Measurements from ENCODE around the gene GRB10.

DNA sequence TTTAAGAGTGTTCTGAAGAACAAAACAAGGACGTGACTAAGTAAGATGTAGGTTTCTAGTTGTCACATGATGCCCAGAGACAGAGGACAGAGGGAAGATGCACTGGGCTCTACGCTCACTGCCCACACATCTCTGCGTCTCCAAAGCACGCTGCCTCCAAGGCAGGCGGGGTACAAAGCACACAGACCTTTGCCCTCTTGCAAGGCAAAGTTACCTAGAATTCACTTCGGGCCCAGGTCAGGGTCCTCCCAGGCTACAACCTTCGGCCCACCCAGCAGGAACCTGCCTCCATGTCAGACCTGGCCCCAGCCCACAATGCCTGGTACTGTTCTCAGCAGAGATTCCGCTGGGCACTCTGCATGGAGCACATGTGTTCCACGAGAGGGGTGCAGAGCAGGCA, 26.5 kb downstream of the GRB10 start:
- TF ChIP-seq CTCF (IDR thresholded peaks at IDR 0.05) (no peak), POLR2AphosphoS5 (IDR thresholded peaks at IDR 0.05; ENCODE audit: low read depth, low read length) (no peak)
